Upper lobe of left lung (tissue), 4 donors: ENCODE results near the gene TRDMT1.

Experiments
- POLR2A ChIP-seq, 4 donors: fragments of 450-650 bp; IDR thresholded peaks; one replicate each; pipeline ENCODE4 v1.5.1; 2016 to 2017; ENCODE audit warnings: antibody characterized with exemption in 4 of 4, mild to moderate bottlenecking in 2 of 4
- TF ChIP-seq, protein P1 (sequence below), 6 experiments: fragments of 450-650 bp in 4 of 6; fragments of 200-600 bp in 2 of 6; sonication (generic) in 2 of 6; IDR thresholded peaks; one replicate each; pipeline ENCODE4 v1.5.1; 2016 to 2019; ENCODE audit warnings: antibody characterized with exemption in 6 of 6

DNA sequence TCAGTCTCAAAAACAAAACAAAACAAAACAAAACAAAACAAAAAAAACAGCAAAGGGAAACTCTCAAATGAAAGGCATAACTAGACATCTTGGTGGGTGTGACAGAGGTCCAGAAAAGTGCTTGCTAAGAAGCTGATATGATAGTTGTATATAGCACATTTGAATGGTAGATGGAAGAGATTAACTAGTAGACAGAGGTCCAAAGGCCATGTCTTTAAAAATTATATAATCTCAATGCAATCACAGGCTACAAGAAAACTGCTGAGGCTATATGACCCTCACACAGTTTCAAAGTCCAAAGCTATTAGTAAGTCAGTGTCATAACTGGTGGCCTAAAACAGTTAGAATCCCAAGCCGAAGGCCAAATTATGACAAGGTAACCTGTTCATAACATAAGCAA is 56.2 kb downstream of the TRDMT1 start:
- TF ChIP-seq, protein P1, sequence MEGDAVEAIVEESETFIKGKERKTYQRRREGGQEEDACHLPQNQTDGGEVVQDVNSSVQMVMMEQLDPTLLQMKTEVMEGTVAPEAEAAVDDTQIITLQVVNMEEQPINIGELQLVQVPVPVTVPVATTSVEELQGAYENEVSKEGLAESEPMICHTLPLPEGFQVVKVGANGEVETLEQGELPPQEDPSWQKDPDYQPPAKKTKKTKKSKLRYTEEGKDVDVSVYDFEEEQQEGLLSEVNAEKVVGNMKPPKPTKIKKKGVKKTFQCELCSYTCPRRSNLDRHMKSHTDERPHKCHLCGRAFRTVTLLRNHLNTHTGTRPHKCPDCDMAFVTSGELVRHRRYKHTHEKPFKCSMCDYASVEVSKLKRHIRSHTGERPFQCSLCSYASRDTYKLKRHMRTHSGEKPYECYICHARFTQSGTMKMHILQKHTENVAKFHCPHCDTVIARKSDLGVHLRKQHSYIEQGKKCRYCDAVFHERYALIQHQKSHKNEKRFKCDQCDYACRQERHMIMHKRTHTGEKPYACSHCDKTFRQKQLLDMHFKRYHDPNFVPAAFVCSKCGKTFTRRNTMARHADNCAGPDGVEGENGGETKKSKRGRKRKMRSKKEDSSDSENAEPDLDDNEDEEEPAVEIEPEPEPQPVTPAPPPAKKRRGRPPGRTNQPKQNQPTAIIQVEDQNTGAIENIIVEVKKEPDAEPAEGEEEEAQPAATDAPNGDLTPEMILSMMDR (IDR thresholded peaks at IDR 0.05) = no peak
- no peak for TF ChIP-seq POLR2A (IDR thresholded peaks at IDR 0.05)
